Nephron progenitor cell (in vitro differentiated cells): ENCODE data around the gene GSTA4.

Source experiments
- DNase-seq: peaks from one replicate; pipeline ENCODE4 v3.0.0; 2021
- H3K27ac Mint-ChIP-seq: 2 replicates; pipeline ENCODE4 v1.8.0; 2021; ENCODE audit warnings: mild to moderate bottlenecking, moderate library complexity, mixed read lengths
- H3K27me3 Mint-ChIP-seq: 2 replicates; pipeline ENCODE4 v1.8.0; 2021; ENCODE audit warnings: mild to moderate bottlenecking, low read depth, mixed read lengths; ENCODE audit not compliant: poor library complexity
- H3K36me3 Mint-ChIP-seq: 2 replicates; pipeline ENCODE4 v1.8.0; 2021; ENCODE audit warnings: low read depth, mixed read lengths
- H3K4me1 Mint-ChIP-seq: 2 replicates; pipeline ENCODE4 v1.8.0; 2021; ENCODE audit warnings: mixed read lengths
- H3K4me3 Mint-ChIP-seq: 2 replicates; pipeline ENCODE4 v1.8.0; 2021; ENCODE audit warnings: mild to moderate bottlenecking, moderate library complexity, mixed read lengths
- H3K9me3 Mint-ChIP-seq: 2 replicates; pipeline ENCODE4 v1.8.0; 2021; ENCODE audit warnings: mild to moderate bottlenecking, moderate library complexity, mixed read lengths
- CTCF ChIP-seq: fragments of 200-600 bp; sonication (generic); IDR thresholded peaks from 2 replicates; pipeline ENCODE4 v1.5.0; 2021; ENCODE audit warnings: antibody characterized with exemption

Gene GSTA4

GRCh38 chr6:52998603-52999002, 3.5 kb upstream of the GSTA4 start:
- H3K27ac Mint-ChIP-seq = no peak overlapping the region
- H3K4me3 Mint-ChIP-seq = no peak overlapping the region
- H3K27me3 Mint-ChIP-seq = peaks cover 5% of the 10 kb centered on the region
- peaks cover under 1% of the 10 kb centered on the region for H3K36me3 Mint-ChIP-seq
- peaks cover 16% of the 10 kb centered on the region for H3K4me1 Mint-ChIP-seq
- TF ChIP-seq CTCF = no peak
- DNase-seq = no peak
- H3K9me3 Mint-ChIP-seq = peaks cover 4% of the 10 kb centered on the region

GRCh38 chr6:52995913-52996645, 995 bp upstream of the GSTA4 start:
- no peak overlapping the region for H3K27ac Mint-ChIP-seq

GRCh38 chr6:52994839-52995088, 320 bp downstream of the GSTA4 start:
- Mint-ChIP-seq H3K4me3 (peak overlapping the region; percentile 95), H3K27me3 (peaks cover 5% of the 10 kb centered on the region), H3K36me3 (peaks cover 29% of the 10 kb centered on the region), H3K4me1 (peaks cover 39% of the 10 kb centered on the region), H3K9me3 (peaks cover 4% of the 10 kb centered on the region), H3K27ac (peak overlapping the region; percentile 100)
- no peak for TF ChIP-seq CTCF
- DNase-seq = peak; percentile 61

More at GRCh38 chr6:52995913-52996645, 995 bp upstream of the GSTA4 start:
- peak; percentile 30 for DNase-seq
- H3K36me3 Mint-ChIP-seq = peaks cover 16% of the 10 kb centered on the region
- H3K9me3 Mint-ChIP-seq = peaks cover 4% of the 10 kb centered on the region
- H3K4me1 Mint-ChIP-seq = peaks cover 35% of the 10 kb centered on the region
- H3K27me3 Mint-ChIP-seq = peaks cover 5% of the 10 kb centered on the region
- peak overlapping the region; percentile 95 for H3K4me3 Mint-ChIP-seq
- no peak for TF ChIP-seq CTCF

GRCh38 chr6:52994031-52994838, 849 bp downstream of the GSTA4 start:
- peaks cover 35% of the 10 kb centered on the region for H3K36me3 Mint-ChIP-seq
- peak overlapping the region; percentile 95 for H3K4me3 Mint-ChIP-seq
- H3K27me3 Mint-ChIP-seq = peaks cover 5% of the 10 kb centered on the region
- H3K27ac Mint-ChIP-seq = peak overlapping the region; percentile 100
- H3K9me3 Mint-ChIP-seq = peaks cover 4% of the 10 kb centered on the region
- peaks cover 39% of the 10 kb centered on the region for H3K4me1 Mint-ChIP-seq
- peak; percentile 19 for DNase-seq
- no peak for TF ChIP-seq CTCF

- no peak for TF ChIP-seq CTCF
- Mint-ChIP-seq H3K9me3 (peaks cover 4% of the 10 kb centered on the region), H3K36me3 (peaks cover 44% of the 10 kb centered on the region), H3K27me3 (peaks cover 5% of the 10 kb centered on the region), H3K4me1 (peaks cover 39% of the 10 kb centered on the region), H3K4me3 (peak overlapping the region; percentile 95), H3K27ac (peak overlapping the region; percentile 43)
- DNase-seq = no peak
Observed at GRCh38 chr6:52992980-52993920, 1.8 kb downstream of the GSTA4 start.
